GM12878 (cell line): ENCODE measurements around the gene TATDN3. TPM values are rescaled to one million over a fixed set of nuclear protein-coding genes. Genes with fewer than 3 reads are reported as not detected.

Experiments used
- E2F8 ChIP-seq: fragments of 450-650 bp; IDR thresholded peaks from 2 replicates; pipeline ENCODE4 v1.6.1; 2018; ENCODE audit warnings: mild to moderate bottlenecking, low read depth, moderate library complexity; ENCODE audit not compliant: partially characterized antibody
- ETV6 ChIP-seq, 2 experiments: fragments of 450-650 bp in 1 of 2; IDR thresholded peaks in 1 of 2; conservative IDR thresholded peaks in 1 of 2; 2 replicates each; pipeline ENCODE4 v1.6.1; 2014; ENCODE audit warnings: antibody characterized with exemption in 1 of 2, borderline replicate concordance in 1 of 2, low read depth in 1 of 2, mild to moderate bottlenecking in 1 of 2, moderate library complexity in 1 of 2
- GATAD2B ChIP-seq: fragments of 450-650 bp; conservative IDR thresholded peaks from 2 replicates; pipeline ENCODE4 v1.6.1; 2017; ENCODE audit warnings: low read depth, mild to moderate bottlenecking, moderate library complexity
- JUNB ChIP-seq: IDR thresholded peaks from 2 replicates; pipeline ENCODE4 v1.6.1; 2016; ENCODE audit warnings: antibody characterized with exemption, mild to moderate bottlenecking
- NFXL1 ChIP-seq: fragments of 450-650 bp; IDR thresholded peaks from 2 replicates; pipeline ENCODE4 v1.6.1; 2017; ENCODE audit warnings: antibody characterized with exemption, mild to moderate bottlenecking, borderline replicate concordance
- RAD51 ChIP-seq: fragments of 450-650 bp; IDR thresholded peaks from 2 replicates; pipeline ENCODE4 v1.6.1; 2016; ENCODE audit warnings: moderate library complexity, mild to moderate bottlenecking, inconsistent platforms
- ZBED1 ChIP-seq: IDR thresholded peaks from 2 replicates; pipeline ENCODE4 v1.6.1; 2016; ENCODE audit warnings: borderline replicate concordance
- ZBTB33 ChIP-seq: fragments of 450-650 bp; IDR thresholded peaks from 2 replicates; pipeline ENCODE4 v1.6.1; 2017; ENCODE audit warnings: mild to moderate bottlenecking
- polyA plus RNA-seq, 11 experiments: library from polyadenylated mRNA; depleted of rRNA in 4 of 11; unstranded in 6 of 11; stranded (reverse) in 5 of 11; fragments of >200 nt; fragmentation: Nextera tagmentation in 4 of 11; fragmentation: Illumina TruSeq in 1 of 11; extraction: Ambion mirVana in 4 of 11; extraction: Trizol in 1 of 11; gene quantifications; 1 replicate in 1 of 11; 2 replicates in 10 of 11; pipeline versions ENCODE4 v1.2.1 to v1.2.3, GENCODE V29; 2011 to 2016; ENCODE audit warnings: inconsistent platforms in 2 of 11, missing spikeins in 2 of 11, low read depth in 1 of 11
- total RNA-seq, 4 experiments: library from RNA; depleted of rRNA in 3 of 4; stranded (reverse); fragments of >200 nt in 3 of 4; fragmentation: Illumina TruSeq in 1 of 4; extraction: Trizol in 1 of 4; gene quantifications; 2 replicates each; pipeline versions ENCODE4 v1.2.1 to v1.2.3, GENCODE V29; 2013 to 2021

TATDN3 gene
- total and polyA plus RNA-seq, 10 of the 15 experiments (the other 5 are each of a cell fraction or from before 2014, with no cell fraction given), result 15.5 to 40.0 (median 22.7) TPM

- TF ChIP-seq ETV6 (conservative IDR thresholded peaks at IDR 0.05 in 1 of 2, IDR thresholded peaks at IDR 0.05 in 1 of 2; ENCODE audit: borderline replicate concordance in 1 of 2, low read depth in 1 of 2) (no peak), GATAD2B (no peak), ZBED1 (no peak), RAD51 (peak; percentile 29; the same call in 1 of the 2 replicates), E2F8 (no peak), JUNB (peak; percentile 63), ZBTB33 (no peak), NFXL1 (no peak)
Measured at GRCh38 chr1:212780759-212781158, 10.9 kb upstream of the TATDN3 start (continued).
